ENCODE measurements around the gene SLC10A7.

SLC10A7 gene

DNA sequence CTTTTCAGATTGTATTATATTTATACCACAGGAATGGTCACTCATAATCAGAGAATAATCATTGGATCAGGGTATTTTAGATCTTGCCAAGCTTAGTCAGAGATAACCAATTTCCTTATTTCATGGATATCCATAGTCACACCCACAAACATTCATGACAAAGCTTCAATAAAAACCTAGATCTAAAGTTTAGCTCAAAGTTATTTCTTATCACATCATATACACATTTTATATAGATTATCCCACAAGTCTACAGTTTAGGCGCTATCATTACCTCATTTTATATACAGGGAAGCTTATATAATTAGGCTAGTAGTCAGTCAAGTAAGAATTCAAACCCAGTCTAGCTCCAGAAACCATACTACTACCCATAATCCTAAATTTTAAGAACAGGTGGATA, 82.3 kb downstream of the SLC10A7 start:
- Mint-ChIP-seq H3K9me3 (ENCODE audit: low read depth) (no peaks in the 10 kb centered on the region), H3K4me3 (no peak overlapping the region), H3K27me3 (no peaks in the 10 kb centered on the region), H3K27ac (no peak overlapping the region), H3K36me3 (no peaks in the 10 kb centered on the region), H3K4me1 (ENCODE audit: low read depth) (peaks cover 7% of the 10 kb centered on the region)

DNA sequence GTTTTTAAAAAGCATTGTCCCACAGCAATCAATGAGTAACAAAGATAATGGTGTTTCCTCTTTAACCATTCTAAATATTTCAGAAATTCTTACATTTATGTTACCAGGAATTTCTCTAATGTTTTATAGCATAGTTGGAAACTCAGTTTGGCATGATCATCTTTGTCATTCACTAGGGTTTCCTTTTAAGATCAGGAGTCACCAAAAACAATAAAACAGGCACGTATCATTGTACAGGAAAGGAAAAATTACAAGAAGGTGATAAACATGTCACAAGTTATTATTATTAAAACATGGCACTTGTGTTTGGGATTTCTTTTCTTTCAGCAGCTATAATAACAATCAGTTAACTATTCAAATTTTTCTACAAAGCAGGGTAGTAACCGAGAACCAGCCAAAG, 84.0 kb downstream of the SLC10A7 start:
- H3K27me3 Mint-ChIP-seq = no peaks in the 10 kb centered on the region
- no peaks in the 10 kb centered on the region for H3K36me3 Mint-ChIP-seq
- H3K9me3 Mint-ChIP-seq (ENCODE audit: low read depth) = no peaks in the 10 kb centered on the region
- H3K27ac Mint-ChIP-seq = no peak overlapping the region
- H3K4me3 Mint-ChIP-seq = no peak overlapping the region
- peaks cover 2% of the 10 kb centered on the region for H3K4me1 Mint-ChIP-seq (ENCODE audit: low read depth)

DNA sequence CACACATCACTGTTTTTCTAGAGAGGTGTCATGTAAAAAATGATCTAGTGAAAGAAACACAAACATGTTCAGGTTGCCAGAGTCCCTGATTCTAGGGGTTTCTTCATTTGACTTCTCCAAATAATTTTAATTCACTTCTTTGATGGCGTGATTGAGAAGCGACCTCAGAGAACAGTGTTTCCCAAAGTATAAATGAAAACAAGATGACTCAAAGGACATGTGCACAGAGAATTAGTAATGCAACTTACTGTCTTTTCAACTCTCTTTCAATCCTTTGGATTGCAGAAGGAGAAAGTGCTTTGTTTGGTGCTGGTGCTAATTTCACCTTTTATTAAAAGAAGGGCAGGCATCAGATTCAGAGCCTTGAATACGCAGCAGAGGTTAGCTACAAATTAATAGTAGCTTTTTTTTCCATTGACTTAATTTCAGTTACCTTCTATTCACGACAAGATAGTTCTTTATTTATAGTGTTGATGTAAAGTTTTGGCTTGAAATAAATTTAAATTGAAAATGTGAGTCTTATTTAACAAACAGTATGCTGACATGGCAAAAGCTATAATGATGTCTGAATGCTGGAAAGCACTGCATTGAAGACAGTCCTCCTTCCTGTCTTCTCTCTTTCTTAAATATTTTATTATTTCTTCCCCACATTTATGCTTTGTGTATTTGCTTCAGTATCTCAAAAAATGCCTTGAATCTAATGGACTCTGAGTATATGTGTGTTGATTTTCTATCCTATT, 85.1 kb downstream of the SLC10A7 start:
- Mint-ChIP-seq H3K4me3 (no peak overlapping the region), H3K4me1 (ENCODE audit: low read depth) (peaks cover 2% of the 10 kb centered on the region), H3K27ac (no peak overlapping the region), H3K9me3 (ENCODE audit: low read depth) (no peaks in the 10 kb centered on the region), H3K36me3 (peaks cover 3% of the 10 kb centered on the region), H3K27me3 (no peaks in the 10 kb centered on the region)

DNA sequence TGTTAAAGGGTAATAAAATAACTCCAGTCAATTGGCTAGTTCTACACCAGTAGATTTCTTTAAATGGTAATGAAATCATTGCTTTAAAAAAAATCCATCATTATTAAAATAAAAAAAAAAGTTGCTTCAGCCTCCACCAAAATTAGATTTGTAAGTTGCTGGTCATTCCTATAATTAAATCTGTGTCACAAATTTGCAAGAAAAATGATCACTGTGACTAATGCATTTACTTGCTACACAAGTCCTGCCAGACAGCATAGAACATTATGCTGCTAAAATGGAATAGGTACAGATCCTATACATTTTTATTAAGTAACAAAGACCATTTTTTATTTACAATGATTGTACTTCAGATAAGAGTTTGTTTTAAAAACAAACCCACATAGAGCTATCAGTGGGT, 85.8 kb downstream of the SLC10A7 start:
- Mint-ChIP-seq H3K27ac (no peak overlapping the region), H3K4me3 (no peak overlapping the region), H3K27me3 (no peaks in the 10 kb centered on the region), H3K4me1 (ENCODE audit: low read depth) (peaks cover 2% of the 10 kb centered on the region), H3K9me3 (ENCODE audit: low read depth) (no peaks in the 10 kb centered on the region), H3K36me3 (peaks cover 3% of the 10 kb centered on the region)

DNA sequence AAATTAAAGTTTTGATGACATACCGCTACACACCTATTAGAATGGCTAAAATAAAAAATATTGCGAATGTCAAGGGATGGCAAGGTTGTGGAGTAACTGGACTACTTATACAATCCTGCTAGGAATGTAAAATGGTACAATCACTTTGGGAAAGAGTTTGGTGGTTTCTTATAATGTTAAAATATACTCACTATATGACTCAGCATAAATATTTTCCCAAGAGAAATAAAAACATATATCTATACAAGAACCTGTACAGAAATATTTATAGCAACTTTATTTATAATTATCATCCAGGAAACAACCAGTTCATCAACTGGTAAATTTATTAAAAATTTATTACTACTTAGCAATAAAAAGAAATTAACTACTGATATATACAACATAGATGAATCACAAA, 89.7 kb downstream of the SLC10A7 start:
- H3K27me3 Mint-ChIP-seq = no peaks in the 10 kb centered on the region
- H3K9me3 Mint-ChIP-seq (ENCODE audit: low read depth) = no peaks in the 10 kb centered on the region
- H3K27ac Mint-ChIP-seq = no peak overlapping the region
- no peak overlapping the region for H3K4me3 Mint-ChIP-seq
- peaks cover 5% of the 10 kb centered on the region for H3K36me3 Mint-ChIP-seq
- H3K4me1 Mint-ChIP-seq (ENCODE audit: low read depth) = no peaks in the 10 kb centered on the region

DNA sequence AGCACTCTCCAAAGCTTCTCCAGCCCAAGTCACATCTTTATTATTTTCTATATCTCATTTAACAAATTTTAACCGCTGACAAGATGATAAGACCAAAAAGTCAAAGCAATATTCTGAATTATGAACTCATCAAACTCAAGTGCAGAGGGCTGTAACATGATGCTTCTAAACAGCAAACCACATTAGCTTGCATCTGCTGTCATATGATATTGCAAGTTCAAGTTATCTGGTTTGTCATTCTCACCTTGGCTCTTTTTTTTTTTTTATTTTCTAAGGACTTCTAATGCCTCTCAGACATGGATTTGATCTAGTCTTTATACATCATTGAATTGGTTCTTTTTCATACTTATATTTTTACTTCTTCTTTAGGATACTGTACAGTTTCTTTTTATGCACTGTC, 93.4 kb downstream of the SLC10A7 start:
- Mint-ChIP-seq H3K27me3 (no peaks in the 10 kb centered on the region), H3K27ac (no peak overlapping the region), H3K4me1 (ENCODE audit: low read depth) (no peaks in the 10 kb centered on the region), H3K4me3 (no peak overlapping the region), H3K36me3 (peaks cover 17% of the 10 kb centered on the region), H3K9me3 (ENCODE audit: low read depth) (no peaks in the 10 kb centered on the region)

DNA sequence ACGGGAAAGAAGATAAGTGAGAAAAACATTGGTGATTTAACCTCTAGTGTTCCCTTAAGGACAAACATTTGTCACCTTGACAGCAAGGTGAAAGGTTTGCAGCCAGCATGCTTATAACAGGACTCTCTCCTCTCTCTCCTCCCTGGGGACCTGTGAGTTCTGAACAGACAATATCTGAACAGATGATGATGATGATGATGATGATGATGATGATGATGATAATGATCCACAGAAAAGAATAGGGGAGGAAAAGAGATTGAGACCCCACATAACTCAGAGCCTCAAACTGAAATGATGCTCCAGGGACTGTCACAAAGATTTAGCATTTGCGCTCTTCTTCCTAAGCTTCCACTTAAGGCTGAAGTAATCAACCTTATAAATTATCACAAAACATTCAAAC, 103.9 kb downstream of the SLC10A7 start:
- H3K36me3 Mint-ChIP-seq = peaks cover 9% of the 10 kb centered on the region
- H3K27ac Mint-ChIP-seq = no peak overlapping the region
- H3K4me3 Mint-ChIP-seq = no peak overlapping the region
- H3K27me3 Mint-ChIP-seq = no peaks in the 10 kb centered on the region
- no peaks in the 10 kb centered on the region for H3K4me1 Mint-ChIP-seq (ENCODE audit: low read depth)
- H3K9me3 Mint-ChIP-seq (ENCODE audit: low read depth) = no peaks in the 10 kb centered on the region

DNA sequence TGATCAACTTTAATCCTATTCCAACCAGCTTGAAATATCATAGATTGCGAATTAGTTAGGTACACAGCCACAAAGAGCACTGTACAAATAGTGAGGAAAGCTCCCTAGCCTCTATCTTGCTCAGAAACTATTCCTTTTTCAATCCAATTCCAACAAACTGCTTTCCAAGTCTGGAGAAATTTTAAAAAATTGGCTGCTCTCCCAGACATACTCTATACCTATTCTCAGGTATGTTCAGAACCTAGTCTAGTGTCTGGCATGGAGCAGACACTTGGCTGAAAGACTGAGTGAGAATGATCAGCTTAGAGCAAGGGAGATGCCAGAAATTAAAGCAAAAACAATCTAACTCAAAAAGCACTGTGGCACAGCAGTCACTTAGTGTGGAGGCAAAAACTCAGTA, 105.9 kb downstream of the SLC10A7 start:
- Mint-ChIP-seq H3K36me3 (peaks cover 11% of the 10 kb centered on the region), H3K4me1 (ENCODE audit: low read depth) (no peaks in the 10 kb centered on the region), H3K27me3 (no peaks in the 10 kb centered on the region), H3K27ac (no peak overlapping the region), H3K9me3 (ENCODE audit: low read depth) (no peaks in the 10 kb centered on the region), H3K4me3 (no peak overlapping the region)

DNA sequence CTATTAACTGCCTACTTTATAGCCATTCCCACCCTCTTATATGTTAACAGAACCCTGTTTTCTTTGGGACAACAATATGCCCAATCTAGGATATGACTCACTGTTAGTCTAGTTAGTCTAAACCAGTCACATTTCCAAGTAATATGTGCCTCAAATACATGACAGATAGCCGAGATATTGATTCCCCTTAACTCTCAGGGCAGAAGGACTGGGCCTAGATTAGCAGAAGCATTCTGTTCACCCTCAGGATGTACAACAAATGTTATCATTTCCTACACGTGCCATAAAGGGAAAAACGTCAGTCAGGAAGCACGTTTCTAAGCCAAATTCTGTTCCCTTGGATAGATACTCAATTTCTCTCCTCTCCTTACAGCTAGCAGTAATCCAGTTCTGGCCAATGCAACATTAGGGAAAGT, 114.1 kb downstream of the SLC10A7 start:
- Mint-ChIP-seq H3K4me3 (no peak overlapping the region), H3K27ac (no peak overlapping the region), H3K9me3 (ENCODE audit: low read depth) (no peaks in the 10 kb centered on the region), H3K27me3 (no peaks in the 10 kb centered on the region), H3K4me1 (ENCODE audit: low read depth) (no peaks in the 10 kb centered on the region), H3K36me3 (peaks cover 10% of the 10 kb centered on the region)

DNA sequence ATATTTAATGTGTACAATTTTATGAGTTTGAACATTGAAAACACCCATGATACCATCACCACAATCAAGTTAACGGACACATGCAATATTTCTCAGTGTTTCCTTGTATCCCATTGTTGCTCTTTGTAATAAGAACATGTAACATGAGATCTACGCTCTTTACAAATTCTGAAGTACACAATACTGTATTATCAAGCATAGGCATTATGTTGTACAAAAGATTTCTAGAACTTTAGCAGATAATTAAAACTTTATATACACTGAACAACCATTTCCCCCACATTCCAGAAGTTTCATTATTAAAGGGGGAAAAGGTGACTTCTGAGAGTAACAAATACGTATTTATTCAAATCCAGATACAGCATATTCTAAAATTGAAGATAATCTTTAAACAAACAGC, 114.5 kb downstream of the SLC10A7 start:
- H3K9me3 Mint-ChIP-seq (ENCODE audit: low read depth) = no peaks in the 10 kb centered on the region
- H3K4me3 Mint-ChIP-seq = no peak overlapping the region
- H3K4me1 Mint-ChIP-seq (ENCODE audit: low read depth) = no peaks in the 10 kb centered on the region
- H3K27me3 Mint-ChIP-seq = no peaks in the 10 kb centered on the region
- H3K27ac Mint-ChIP-seq = no peak overlapping the region
- H3K36me3 Mint-ChIP-seq = peaks cover 10% of the 10 kb centered on the region

DNA sequence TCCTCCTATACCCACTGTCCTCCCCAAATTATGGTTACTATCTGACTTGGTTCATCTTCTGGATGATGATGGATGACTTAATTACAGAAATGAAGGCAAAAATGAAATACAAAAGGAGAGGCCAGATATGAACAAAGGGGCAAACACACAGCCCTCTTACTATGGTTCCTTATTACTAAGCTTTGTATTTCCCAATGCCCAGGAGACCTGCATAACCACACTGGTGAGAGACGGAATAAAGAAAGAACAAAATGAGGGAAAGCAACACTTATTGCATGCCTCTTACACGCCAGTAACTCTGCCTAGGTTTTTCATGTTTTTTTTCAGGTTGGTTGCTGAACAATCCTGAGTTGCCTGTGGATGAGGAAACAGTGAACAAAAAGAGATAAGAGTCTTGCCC, 120.5 kb downstream of the SLC10A7 start:
- peaks cover 5% of the 10 kb centered on the region for H3K36me3 Mint-ChIP-seq
- H3K4me3 Mint-ChIP-seq = no peak overlapping the region
- H3K4me1 Mint-ChIP-seq (ENCODE audit: low read depth) = no peaks in the 10 kb centered on the region
- H3K27ac Mint-ChIP-seq = no peak overlapping the region
- H3K9me3 Mint-ChIP-seq (ENCODE audit: low read depth) = no peaks in the 10 kb centered on the region
- no peaks in the 10 kb centered on the region for H3K27me3 Mint-ChIP-seq

DNA sequence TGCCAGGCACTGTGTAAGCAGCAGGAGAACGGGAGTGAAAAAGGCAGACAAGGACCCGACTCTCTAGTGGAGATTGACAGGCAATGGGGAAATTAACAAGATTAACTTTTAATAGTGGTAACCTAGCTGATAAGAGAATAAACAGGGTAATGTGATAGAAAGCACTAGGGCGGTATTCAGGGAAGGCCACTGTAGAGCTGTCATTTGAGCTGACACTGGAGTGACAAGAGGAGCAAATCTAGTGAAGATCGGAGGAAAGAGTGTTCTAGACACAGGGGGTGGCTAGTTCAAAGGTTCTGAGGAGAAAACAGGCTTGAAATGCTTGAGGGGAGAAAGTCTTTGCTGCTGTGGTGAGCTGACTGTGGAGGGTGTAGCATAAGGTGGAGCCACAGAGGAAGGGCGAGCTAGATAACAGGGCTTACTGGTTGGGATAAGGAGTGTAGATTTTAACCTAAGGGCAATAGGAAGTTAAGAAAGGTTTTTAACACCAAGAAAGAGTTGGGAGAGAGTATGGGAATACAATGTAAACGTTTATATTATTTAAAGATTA, 122.8 kb downstream of the SLC10A7 start:
- Mint-ChIP-seq H3K27ac (no peak overlapping the region), H3K9me3 (ENCODE audit: low read depth) (no peaks in the 10 kb centered on the region), H3K27me3 (no peaks in the 10 kb centered on the region), H3K36me3 (peaks cover 2% of the 10 kb centered on the region), H3K4me1 (ENCODE audit: low read depth) (no peaks in the 10 kb centered on the region), H3K4me3 (no peak overlapping the region)

DNA sequence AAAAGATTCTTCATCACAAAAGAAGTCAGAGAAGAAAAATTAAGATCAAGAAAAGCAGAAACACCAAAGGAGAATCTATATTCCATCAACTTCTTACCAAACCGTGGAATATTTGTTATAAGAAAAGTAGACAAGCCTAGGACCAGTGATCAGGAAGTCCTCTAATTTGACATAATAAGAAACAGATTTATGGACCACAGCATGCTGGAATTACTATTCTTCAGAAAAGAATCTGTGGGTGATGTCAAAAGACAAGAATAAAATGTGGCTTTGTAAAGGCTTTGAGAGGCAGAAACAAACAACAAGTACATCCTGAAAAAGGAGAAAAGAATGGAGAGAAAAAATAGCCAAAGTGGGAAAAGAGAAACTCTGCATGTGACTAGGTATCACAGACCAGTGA, 123.3 kb downstream of the SLC10A7 start:
- Mint-ChIP-seq H3K36me3 (peaks cover 2% of the 10 kb centered on the region), H3K4me3 (no peak overlapping the region), H3K27ac (no peak overlapping the region), H3K9me3 (ENCODE audit: low read depth) (no peaks in the 10 kb centered on the region), H3K4me1 (ENCODE audit: low read depth) (no peaks in the 10 kb centered on the region), H3K27me3 (no peaks in the 10 kb centered on the region)

DNA sequence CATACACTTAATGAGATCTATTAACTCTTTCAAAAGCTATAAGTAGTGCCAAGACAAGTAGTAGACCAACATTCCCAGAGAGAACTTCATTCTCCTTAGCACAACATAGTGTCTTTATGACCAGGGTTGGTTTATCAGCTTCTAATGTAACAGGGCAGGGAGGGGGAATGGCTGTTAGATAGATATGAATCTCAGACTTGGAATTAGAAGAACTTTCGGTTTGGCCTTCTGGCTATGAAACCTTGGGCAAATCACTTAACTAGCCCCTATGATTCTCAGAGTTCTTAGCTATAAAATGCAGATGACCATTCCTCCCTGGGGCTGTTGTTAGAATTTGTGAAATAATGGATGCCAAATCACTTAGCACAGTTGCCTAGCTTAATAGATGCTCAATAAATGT, 132.2 kb downstream of the SLC10A7 start:
- Mint-ChIP-seq H3K27me3 (no peaks in the 10 kb centered on the region), H3K4me1 (ENCODE audit: low read depth) (no peaks in the 10 kb centered on the region), H3K36me3 (peaks cover 18% of the 10 kb centered on the region), H3K4me3 (no peak overlapping the region), H3K27ac (no peak overlapping the region), H3K9me3 (ENCODE audit: low read depth) (no peaks in the 10 kb centered on the region)

DNA sequence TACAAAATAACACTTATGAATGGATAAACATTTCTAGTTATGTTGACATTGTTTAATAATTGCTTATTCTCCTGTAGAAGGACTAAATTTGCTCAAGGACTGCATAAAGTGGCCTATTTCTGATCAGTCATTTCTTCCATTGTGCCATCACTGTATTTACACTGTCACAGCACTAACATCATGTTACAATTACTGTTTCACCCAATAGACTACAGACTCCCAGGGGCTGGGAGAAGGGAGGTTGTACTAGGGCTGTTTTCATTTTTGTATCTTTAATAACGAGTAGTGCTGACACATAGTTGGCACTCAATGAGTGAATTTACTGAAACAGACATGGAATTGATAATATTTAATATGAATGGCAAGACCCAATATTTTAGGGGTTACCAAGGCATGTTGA, 139.5 kb downstream of the SLC10A7 start:
- Mint-ChIP-seq H3K9me3 (ENCODE audit: low read depth) (no peaks in the 10 kb centered on the region), H3K27ac (no peak overlapping the region), H3K4me1 (ENCODE audit: low read depth) (no peaks in the 10 kb centered on the region), H3K4me3 (no peak overlapping the region), H3K27me3 (no peaks in the 10 kb centered on the region), H3K36me3 (peaks cover 17% of the 10 kb centered on the region)

DNA sequence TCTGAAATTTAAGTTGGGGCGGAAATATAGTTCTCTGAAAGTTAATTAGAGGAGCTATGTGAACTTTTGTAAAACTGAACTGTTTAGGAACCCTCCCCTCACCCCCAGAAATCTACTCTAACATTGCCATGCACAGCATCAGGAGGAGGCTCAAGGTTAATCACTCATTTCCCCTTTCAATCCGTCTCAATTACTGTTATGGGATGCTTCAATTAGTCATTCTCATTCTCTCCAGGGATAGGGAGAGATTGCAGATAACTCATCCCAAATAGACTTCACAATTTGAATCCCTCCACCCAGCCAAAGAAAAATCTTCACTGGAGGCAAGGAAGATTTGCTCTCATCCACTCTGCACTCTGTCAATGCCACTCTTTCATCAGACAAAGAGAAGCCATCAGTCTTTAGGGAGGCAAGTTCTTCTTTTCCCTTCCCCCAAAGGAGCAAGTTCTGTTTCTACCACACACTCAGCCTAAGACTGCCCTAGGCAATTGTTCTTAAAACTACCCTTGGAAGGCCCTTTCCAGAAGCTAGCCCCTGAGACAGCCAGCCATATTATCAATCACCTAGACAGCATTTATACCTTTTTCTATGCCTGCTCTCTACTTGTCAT, 140.4 kb downstream of the SLC10A7 start:
- Mint-ChIP-seq H3K27ac (no peak overlapping the region), H3K4me1 (ENCODE audit: low read depth) (no peaks in the 10 kb centered on the region), H3K9me3 (ENCODE audit: low read depth) (peaks cover 2% of the 10 kb centered on the region), H3K36me3 (peaks cover 17% of the 10 kb centered on the region), H3K4me3 (no peak overlapping the region), H3K27me3 (no peaks in the 10 kb centered on the region)

Data from activated naive CD8-positive, alpha-beta T cell (primary cell).